Esophagus squamous epithelium (tissue), 4 donors: Measurements from ENCODE around the gene PGBD1.

Experiments used
- CTCF ChIP-seq, 6 experiments: fragments of 450-650 bp in 4 of 6; fragments of 200-600 bp in 2 of 6; sonication (generic) in 2 of 6; IDR thresholded peaks; one replicate each; pipeline ENCODE4 v1.5.1; 2016 to 2019; ENCODE audit warnings: antibody characterized with exemption in 6 of 6, mild to moderate bottlenecking in 4 of 6, moderate library complexity in 4 of 6
- POLR2A ChIP-seq, 4 donors: fragments of 450-650 bp; IDR thresholded peaks; one replicate each; pipeline ENCODE4 v1.6.1; 2017; ENCODE audit warnings: antibody characterized with exemption in 4 of 4, mild to moderate bottlenecking in 4 of 4, moderate library complexity in 3 of 4

- TF ChIP-seq CTCF (IDR thresholded peaks at IDR 0.05) (no peak), POLR2A (IDR thresholded peaks at IDR 0.05) (peak in 2 of 4 donors; percentile 10 to 40)
These were observed 68.7 kb downstream of the PGBD1 start, which contains the start of gene ZKSCAN3 for GRCh38 chr6:28349892-28350737.
